ES-I3 (cell line): ENCODE results near the gene DDR2.
"Not testable (repeated sequence)": the region's sequence is repeated elsewhere in the genome, so short reads cannot be mapped to it uniquely, and the experiment has no call there.

Experiments
- H3K36me3 ChIP-seq: 2 replicates; pipeline ENCODE4 v1.6.1; 2013; ENCODE audit warnings: mild to moderate bottlenecking, low read length, control low read depth, moderate library complexity; ENCODE audit not compliant: insufficient read depth
- H3K4me1 ChIP-seq: 2 replicates; pipeline ENCODE4 v1.6.1; 2013; ENCODE audit warnings: mild to moderate bottlenecking, control low read depth, low read length; ENCODE audit not compliant: insufficient read depth
- H3K9ac ChIP-seq: 2 replicates; pipeline ENCODE4 v1.6.1; 2013; ENCODE audit warnings: low read depth, mild to moderate bottlenecking, low read length, moderate library complexity
- H3K9me3 ChIP-seq: 2 replicates; pipeline ENCODE4 v1.6.1; 2013; ENCODE audit warnings: mild to moderate bottlenecking, low read length, moderate library complexity; ENCODE audit not compliant: control insufficient read depth, insufficient read depth

Gene DDR2

DNA sequence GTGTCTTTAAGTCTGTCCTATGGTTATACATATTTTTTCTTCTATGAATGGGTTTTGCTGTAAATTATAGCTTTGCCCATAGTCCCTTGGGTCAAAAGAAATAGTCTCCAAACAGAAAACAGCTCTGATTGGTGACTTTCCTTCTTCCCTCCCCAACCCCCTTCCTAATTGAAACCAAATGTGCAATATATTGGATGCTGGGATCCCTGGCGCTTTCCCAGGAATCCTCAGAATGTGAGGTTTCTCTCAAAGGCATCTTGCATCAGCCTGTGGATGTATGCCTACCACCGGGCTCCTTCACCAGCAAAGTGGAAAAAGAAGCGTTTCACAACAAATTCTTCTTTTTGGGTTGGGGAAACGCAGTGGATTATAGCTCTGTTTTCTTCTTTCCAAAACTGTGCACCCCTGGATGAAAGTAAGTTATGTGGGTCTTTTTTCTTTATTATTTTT, at the start of gene DDR2:
DDR2 (plus strand) TSS at position 248 of the 450 bp plus-strand sequence. CDS start 86,600 bp downstream, outside the sequence.
- Histone ChIP-seq H3K9ac (peak within 1 kb of the TSS; percentile 42), H3K9me3 (no peaks in the 10 kb centered on the region), H3K4me1 (peaks cover 7% of the 10 kb centered on the region), H3K36me3 (no peaks in the 10 kb centered on the region)

DNA sequence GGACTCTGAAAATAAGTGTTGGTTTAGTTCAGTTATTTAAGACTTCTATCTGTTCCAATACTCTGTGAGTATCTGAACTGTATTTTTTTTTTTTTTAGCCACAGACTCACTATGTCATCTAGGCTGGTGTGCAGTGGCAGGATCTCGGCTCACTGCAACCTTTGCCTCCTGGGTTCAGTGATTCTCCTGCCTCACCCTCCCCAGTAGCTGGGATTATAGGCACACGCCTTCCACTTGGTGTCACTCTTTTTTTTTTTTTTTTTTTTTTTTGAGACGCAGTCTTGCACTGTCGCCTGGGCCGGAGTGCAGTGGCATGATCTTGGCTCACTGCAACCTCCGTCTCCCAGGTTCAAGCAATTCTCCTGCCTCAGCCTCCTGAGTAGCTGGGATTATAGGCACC, 49.4 kb upstream of the DDR2 start:
- not testable (repeated sequence) for H3K9ac ChIP-seq, H3K9me3 ChIP-seq, H3K36me3 ChIP-seq, H3K4me1 ChIP-seq

DNA sequence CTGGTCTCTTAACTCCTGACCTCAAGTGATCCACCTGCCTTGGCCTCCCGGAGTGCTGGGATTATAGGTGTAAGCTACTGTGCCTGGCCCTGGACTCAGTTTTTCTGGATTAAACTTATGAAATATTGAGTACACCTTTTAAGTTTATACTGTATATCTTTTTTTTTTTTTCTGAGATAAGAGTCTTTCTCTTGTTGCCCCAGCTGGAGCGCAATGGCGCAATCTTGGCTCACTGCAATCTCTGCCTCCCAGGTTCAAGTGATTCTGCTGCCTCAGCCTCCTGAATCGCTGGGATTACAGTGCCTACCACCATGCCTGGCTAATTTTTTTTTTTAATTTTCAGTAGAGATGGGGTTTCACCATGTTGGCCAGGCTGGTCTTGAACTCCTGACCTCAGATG, 47.2 kb upstream of the DDR2 start:
- not testable (repeated sequence) for H3K4me1 ChIP-seq, H3K9me3 ChIP-seq, H3K9ac ChIP-seq, H3K36me3 ChIP-seq

DNA sequence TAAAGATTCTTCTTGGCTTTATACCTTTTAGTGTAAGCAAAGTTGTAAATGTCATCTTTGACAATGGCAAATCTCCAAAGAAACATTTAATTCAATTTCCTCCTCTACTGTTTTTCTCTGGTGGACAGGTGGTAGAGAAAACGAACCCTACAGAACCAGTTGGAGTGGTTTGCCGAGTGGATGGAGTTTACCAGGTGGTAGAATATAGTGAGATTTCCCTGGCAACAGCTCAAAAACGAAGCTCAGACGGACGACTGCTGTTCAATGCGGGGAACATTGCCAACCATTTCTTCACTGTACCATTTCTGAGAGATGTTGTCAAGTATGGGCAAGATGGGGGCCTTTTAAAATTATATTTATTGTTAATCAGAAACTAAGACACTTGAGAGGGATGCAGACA, 44.9 kb upstream of the DDR2 start:
- peaks cover 4% of the 10 kb centered on the region; the same call in 1 of the 2 replicates for H3K36me3 ChIP-seq

DNA sequence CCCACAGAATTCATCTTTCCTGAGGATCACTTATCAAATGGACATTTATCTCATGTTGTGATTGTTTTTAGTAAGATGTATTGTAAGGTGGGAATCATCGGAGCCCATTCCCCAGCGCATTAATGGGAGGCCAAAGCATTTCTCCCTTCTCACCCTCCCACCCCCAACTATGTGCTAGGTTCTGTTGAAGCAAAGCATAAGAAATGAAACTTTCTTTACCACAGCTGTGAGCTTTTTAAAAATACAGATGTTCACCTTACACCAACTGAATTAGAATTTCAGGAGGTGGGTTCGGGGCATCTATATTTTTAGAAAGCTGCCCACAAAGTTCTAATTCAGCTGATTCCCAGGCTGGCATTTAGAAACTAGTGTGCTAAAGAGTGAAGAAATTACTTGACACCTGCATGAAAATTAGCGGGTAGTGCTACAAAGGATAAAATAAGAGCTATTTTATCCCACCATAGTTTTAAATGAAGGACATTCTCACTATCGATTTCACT, 44.5 kb upstream of the DDR2 start:
- H3K9ac ChIP-seq = no peak overlapping the region
- peaks cover 5% of the 10 kb centered on the region for H3K36me3 ChIP-seq
- no peaks in the 10 kb centered on the region for H3K4me1 ChIP-seq
- H3K9me3 ChIP-seq = no peaks in the 10 kb centered on the region

More for the DNA sequence above, 44.9 kb upstream of the DDR2 start:
- Histone ChIP-seq H3K9me3 (no peaks in the 10 kb centered on the region), H3K4me1 (no peaks in the 10 kb centered on the region), H3K9ac (no peak overlapping the region)

DNA sequence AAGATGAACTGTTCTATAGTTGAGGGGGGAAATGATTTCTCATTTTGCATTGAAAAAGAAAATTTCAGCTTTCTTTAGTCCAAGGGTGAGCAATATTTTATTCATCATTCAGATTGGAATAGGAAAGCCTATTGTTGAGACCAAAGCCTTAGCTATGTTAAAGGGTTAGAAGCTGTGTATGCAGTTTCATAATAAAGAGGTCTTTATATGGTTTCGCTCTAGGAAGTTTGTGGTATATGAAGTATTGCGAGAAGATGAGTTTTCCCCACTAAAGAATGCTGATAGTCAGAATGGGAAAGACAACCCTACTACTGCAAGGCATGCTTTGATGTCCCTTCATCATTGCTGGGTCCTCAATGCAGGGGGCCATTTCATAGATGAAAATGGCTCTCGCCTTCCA, 42.2 kb upstream of the DDR2 start:
- Histone ChIP-seq H3K4me1 (no peaks in the 10 kb centered on the region), H3K36me3 (peaks cover 5% of the 10 kb centered on the region), H3K9me3 (no peaks in the 10 kb centered on the region), H3K9ac (no peak overlapping the region)

DNA sequence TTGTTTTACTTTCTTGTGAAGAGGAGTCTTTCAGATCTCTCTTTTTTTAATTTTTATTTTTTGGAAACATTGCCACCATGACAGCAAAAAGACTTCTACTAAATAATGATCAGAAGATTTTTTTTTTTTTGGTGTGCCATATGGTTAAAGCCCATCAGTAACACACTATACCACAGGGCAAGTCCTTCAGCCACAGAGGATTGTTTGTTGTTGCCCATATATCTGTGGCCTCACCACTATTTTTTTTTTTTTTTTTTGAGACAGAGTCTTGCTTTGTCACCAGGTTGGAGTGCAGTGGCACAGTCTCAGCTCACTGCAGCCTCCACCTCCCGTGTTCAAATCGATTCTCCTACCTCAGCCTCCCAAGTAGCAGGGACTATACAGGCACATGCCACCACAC, 41.6 kb upstream of the DDR2 start:
- no peaks in the 10 kb centered on the region for H3K4me1 ChIP-seq
- H3K9me3 ChIP-seq = no peaks in the 10 kb centered on the region
- H3K9ac ChIP-seq = no peak overlapping the region
- H3K36me3 ChIP-seq = peaks cover 5% of the 10 kb centered on the region

DNA sequence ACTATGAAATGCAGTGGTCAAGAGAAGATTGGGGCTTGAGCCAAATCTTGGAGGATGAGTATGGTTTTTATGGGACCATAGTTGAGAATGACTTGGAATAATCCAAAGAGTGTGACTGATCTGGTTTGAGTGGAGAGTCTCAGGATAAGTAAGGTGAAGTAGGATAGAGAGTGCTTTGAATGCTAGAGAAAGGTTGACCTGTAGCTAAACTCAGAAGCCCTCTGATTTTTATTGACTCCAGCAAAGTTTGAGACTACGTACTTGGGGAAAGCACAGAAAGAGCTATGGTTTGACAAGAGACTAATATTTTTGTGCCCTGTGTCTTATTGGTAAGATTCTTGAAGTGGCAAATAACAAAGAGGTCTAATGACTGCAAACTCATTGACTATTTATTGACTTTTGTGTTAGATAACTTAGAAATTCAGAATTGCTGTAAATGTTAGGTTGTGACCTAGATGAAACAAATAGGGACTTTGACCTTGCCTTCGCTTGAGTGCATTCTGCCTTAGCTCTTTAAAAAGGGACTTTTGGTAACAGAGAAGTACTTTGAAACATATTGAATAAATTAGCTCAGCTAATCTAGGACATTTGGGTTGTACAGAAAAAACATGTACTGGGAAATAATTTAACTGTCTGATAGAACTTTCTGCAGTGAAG, 35.6 kb upstream of the DDR2 start:
- H3K9me3 ChIP-seq = no peaks in the 10 kb centered on the region
- H3K4me1 ChIP-seq = no peaks in the 10 kb centered on the region
- peaks cover 5% of the 10 kb centered on the region for H3K36me3 ChIP-seq
- H3K9ac ChIP-seq = no peak overlapping the region

DNA sequence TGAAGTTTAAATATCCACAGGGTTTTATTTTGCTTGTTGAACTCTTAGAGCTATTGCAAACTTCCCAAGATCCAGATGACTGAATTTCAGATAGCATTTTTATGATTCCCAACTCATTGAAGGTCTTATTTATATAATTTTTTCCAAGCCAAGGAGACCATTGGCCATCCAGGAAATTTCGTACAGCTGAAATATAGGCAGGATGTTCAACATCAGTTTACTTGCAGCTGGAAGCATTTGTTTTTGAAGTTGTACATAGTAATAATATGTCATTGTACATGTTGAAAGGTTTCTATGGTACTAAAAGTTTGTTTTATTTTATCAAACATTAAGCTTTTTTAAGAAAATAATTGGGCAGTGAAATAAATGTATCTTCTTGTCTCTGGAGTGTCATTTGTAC, 32.8 kb upstream of the DDR2 start:
- H3K9me3 ChIP-seq = no peaks in the 10 kb centered on the region
- no peaks in the 10 kb centered on the region for H3K36me3 ChIP-seq
- H3K9ac ChIP-seq = no peak overlapping the region
- H3K4me1 ChIP-seq = no peaks in the 10 kb centered on the region

DNA sequence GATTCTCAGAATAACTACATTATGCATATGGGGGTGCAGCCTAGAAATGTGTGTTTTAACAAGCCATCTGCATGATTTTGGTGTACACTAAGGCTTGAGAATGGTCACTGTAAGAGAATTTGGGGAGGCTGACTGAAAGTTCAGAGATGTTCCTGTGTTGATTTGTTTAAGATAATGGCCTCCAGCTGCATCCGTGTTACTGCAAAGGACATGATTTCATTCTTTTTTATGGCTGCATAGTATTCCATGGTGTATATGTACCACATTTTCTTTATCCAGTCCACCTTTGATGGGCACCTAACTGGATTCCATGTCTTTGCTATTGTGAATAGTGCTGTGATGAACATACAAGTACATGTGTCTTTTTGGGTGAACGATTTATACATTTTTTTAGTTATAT, 29.1 kb upstream of the DDR2 start:
- H3K9ac ChIP-seq, H3K9me3 ChIP-seq, H3K4me1 ChIP-seq, H3K36me3 ChIP-seq: not testable (repeated sequence)

DNA sequence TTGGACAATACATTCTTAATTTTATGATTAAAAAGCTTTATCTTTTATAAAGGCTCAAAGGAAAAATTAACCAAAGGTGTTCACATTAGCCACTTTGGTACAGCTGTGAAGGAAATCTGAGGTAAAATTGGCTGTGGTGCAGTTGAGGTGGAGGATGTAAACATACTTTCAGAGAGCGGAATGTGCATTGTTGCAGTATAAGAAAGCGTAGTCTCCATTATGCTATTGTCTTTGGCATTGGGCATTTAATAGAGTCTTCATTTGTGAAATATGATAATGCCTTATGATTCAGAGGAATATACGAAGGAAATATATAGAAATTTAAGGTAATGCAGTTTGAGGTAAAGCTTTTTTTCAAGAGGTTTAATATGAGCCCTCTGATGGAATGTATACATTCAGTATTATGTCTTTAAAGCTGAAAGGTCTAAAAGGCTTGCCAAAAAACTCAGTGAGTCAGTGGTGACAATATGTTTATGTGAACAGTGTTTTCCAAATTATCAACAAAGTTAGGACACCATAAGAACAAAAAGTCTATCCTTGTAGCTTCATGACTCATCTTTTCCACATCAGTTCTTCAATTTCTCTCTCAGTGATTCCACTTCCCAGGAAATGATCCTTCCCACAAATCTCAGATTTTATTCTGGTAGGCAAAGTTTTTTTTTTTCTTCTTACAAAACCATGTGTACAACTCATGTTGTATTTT, 26.9 kb upstream of the DDR2 start:
- no peaks in the 10 kb centered on the region for H3K4me1 ChIP-seq
- no peaks in the 10 kb centered on the region for H3K36me3 ChIP-seq
- no peak overlapping the region for H3K9ac ChIP-seq
- H3K9me3 ChIP-seq = no peaks in the 10 kb centered on the region

DNA sequence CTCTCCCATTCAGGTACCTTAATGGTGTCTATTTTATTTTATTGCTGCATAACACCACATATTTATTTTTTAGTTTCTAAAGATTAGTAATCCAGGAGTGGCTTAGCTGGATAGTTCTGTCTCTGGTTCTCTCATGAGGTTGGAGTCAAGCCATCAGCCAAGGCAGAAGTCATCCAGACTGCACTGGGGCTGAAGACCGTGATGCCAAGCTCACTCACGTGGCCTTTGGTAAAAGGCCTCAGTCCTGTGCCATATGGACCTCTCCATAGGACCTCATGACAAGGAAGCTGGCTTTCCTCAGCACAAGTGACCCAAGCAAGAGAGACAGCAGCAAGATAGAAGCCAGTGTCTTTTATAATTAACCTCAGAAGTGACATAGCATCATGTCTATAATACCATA, 23.0 kb upstream of the DDR2 start:
- no peak overlapping the region for H3K9ac ChIP-seq
- H3K36me3 ChIP-seq = no peaks in the 10 kb centered on the region
- H3K9me3 ChIP-seq = no peaks in the 10 kb centered on the region
- peaks cover 5% of the 10 kb centered on the region; the same call in 1 of the 2 replicates for H3K4me1 ChIP-seq

DNA sequence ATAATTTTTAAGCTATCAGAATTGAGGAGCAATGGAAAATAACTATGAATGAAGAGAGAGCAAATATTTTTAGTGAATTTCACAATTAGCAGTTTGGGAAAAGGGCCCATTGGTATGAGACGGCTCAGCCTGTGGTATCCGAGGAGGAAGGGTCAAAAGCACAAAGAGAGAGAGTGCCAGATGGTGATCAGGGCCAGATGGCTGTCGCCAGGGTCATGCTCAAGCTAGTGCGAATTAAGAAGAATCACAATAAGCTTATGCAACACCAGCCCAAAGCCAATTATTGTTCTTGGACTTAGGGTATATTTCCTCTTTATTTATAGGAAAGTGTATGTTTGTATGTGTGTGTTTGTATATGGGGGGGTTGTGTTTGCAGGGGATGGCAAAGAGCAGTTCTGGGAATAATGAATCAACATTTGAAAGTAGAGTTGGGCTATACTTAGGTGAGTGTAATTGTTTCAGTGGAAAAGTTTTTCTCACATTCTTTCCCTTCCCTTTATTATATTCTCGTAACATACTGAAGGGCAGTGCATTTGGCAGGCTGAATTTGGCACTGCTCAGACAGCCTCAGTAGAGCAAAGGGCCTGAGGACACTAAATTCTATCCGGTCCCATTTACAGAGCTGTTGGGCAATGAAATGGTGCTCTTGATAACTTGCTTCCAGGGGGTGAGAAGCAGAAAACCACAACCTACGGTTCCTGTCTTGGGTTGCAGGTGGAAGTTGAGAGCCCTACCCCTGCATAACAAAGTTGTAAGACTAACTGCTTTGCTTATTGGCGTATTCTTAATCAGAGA, 19.5 kb upstream of the DDR2 start:
- no peak overlapping the region for H3K9ac ChIP-seq
- peaks cover 5% of the 10 kb centered on the region; the same call in 1 of the 2 replicates for H3K4me1 ChIP-seq
- H3K9me3 ChIP-seq = peaks cover 5% of the 10 kb centered on the region
- no peaks in the 10 kb centered on the region for H3K36me3 ChIP-seq

DNA sequence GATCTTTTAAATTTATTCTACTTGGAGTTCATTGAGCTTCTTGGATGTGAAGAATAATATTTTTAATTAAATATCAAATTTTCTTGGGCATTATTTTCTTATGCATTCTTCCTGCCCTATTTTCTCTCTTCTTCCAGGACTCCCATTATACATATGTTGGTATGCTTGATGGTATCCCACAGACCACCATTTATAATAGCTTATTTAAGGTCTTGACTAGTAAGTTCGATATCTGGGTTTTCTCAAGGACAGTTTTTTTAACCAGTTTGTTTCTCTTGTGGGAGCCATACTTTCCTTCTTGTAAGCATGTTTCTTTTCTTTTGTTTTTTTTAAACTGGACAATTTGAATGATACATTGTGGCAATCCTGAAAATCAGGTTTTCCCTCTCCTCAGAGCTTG, 15.4 kb upstream of the DDR2 start:
- Histone ChIP-seq H3K9ac (no peak overlapping the region), H3K4me1 (peaks cover 5% of the 10 kb centered on the region; the same call in 1 of the 2 replicates), H3K36me3 (no peaks in the 10 kb centered on the region), H3K9me3 (peaks cover 5% of the 10 kb centered on the region)
